ENCODE measurements around the gene TREM2.
"Not testable (repeated sequence)": the region's sequence is repeated elsewhere in the genome, so short reads cannot be mapped to it uniquely, and the experiment has no call there.

TREM2 gene

GRCh38 chr6:41162687-41163418 lies at the start of gene TREM2:
TSS of gene TREM2 (minus strand) at chr6:41163116. CDS start at chr6:41163082, 34 bp downstream.
- no peak for DNase-seq

GRCh38 chr6:41209547-41210320 lies 46.8 kb upstream of the TREM2 start:
- DNase-seq: no peak

GRCh38 chr6:41208439-41209106 lies 45.7 kb upstream of the TREM2 start:
- no peak for DNase-seq

- no peak for DNase-seq
These were observed 41.2 kb upstream of the TREM2 start for GRCh38 chr6:41204156-41204555.

GRCh38 chr6:41201764-41202173 lies 38.9 kb upstream of the TREM2 start:
- no peak for DNase-seq

GRCh38 chr6:41200901-41201763 lies 38.2 kb upstream of the TREM2 start, which contains the start of gene TREML2:
TSS of gene TREML2 (minus strand) at chr6:41201149. CDS start at chr6:41201008, 141 bp downstream.
- no peak for DNase-seq

GRCh38 chr6:41200296-41200900 lies 37.5 kb upstream of the TREM2 start:
- DNase-seq: peak; percentile 35

GRCh38 chr6:41199552-41200246 lies 36.8 kb upstream of the TREM2 start:
- no peak for DNase-seq

- DNase-seq: no peak
These were observed 34.3 kb upstream of the TREM2 start for GRCh38 chr6:41197234-41197633.

GRCh38 chr6:41194386-41194785 lies 31.5 kb upstream of the TREM2 start:
- no peak for DNase-seq

- no peak for DNase-seq
These were observed 31.0 kb upstream of the TREM2 start for GRCh38 chr6:41193884-41194283.

GRCh38 chr6:41193171-41193734 lies 30.3 kb upstream of the TREM2 start:
- DNase-seq: no peak

GRCh38 chr6:41191569-41191968 lies 28.7 kb upstream of the TREM2 start:
- DNase-seq: no peak

- no peak for DNase-seq
These were observed 27.9 kb upstream of the TREM2 start for GRCh38 chr6:41190791-41191190.

- no peak for DNase-seq
These were observed 27.1 kb upstream of the TREM2 start for GRCh38 chr6:41189967-41190366.

- not testable (repeated sequence) for DNase-seq
These were observed 26.1 kb upstream of the TREM2 start for GRCh38 chr6:41189046-41189445.

GRCh38 chr6:41187924-41188886 lies 25.3 kb upstream of the TREM2 start:
- DNase-seq: no peak

GRCh38 chr6:41186031-41186562 lies 23.2 kb upstream of the TREM2 start:
- DNase-seq: no peak

GRCh38 chr6:41184761-41185160 lies 21.8 kb upstream of the TREM2 start:
- DNase-seq: no peak

Data from fibroblast of upper back skin (primary cell).